Left ventricle myocardium superior (tissue), 1 donor: ENCODE data around the gene CHST15. TPM values are rescaled to one million over a fixed set of nuclear protein-coding genes. Genes with fewer than 3 reads are reported as not detected.

Experiments
- ATAC-seq: fragments of 200-7000 bp; cut with Tn5 transposase; one replicate; pipeline ENCODE4 v1.9.1; 2020; ENCODE audit warnings: mild to moderate bottlenecking, moderate library complexity
- DNase-seq: peaks from one replicate; pipeline ENCODE4 v3.0.0-alpha.2; 2020
- intact Hi-C: fragments of 100-400 bp; cut with micrococcal nuclease; formaldehyde crosslinking; loops from one replicate; pipeline ENCODE4 v1.11.0; 2022
- total RNA-seq: library from RNA; stranded (reverse); fragmentation: NEBNext Ultra II Directional; extraction: Animal tissue kit (Norgen Biotek cat#: 25700); gene quantifications from one replicate; pipeline ENCODE4 v1.2.1, GENCODE V29; 2021
- donor health status: DM: no; HTN: yes; CAD: no; lungs with severe emphysema.

Gene CHST15
- total RNA-seq, 1 donor from 2014 or later = 4.0 TPM

GRCh38 chr10:124009231-124010015 lies 84.0 kb downstream of the CHST15 start:
- intact Hi-C loops = no loop called here
- DNase-seq (no peak), ATAC-seq (no peak)

GRCh38 chr10:124008681-124009080 lies 84.7 kb downstream of the CHST15 start:
- ATAC-seq (no peak), DNase-seq (no peak)
- intact Hi-C loops = no loop called here

DNA sequence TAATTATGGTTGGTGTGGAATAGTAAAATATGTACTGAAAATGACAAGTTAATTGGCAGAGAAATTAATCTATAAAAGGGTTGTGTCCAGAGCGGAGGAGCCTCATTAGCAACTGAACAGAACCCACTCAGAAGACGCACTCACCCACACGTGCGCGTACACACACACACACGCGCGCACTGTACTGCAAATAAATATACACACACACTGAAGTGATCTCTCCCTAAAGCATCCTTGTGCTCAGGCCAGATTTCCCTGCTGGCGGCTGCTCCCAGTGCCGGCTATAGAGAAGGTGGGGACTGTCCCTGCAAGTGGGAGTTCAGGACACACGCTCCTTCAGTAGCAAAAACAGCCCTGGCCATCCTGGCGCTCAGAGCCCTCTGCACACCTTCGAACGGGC lies 85.2 kb downstream of the CHST15 start:
- intact Hi-C loops = no loop called here
- no peak for ATAC-seq
- no peak for DNase-seq

DNA sequence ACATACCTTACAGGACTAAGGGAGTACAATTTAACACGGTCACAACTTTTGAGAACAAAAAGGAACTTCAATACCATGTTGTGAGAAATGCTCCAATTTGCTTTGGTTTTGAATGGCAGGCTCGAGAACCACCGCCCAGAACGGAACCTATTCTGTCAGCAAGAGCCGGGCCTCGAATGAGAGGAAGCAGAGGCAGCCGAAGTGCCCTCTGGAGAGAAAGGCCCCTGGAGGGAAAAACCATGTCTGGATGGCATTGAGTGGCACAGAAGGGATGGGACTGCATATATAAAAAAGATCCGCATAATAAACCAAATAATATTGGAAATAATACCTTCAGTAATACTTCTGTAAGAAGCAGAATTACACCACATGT lies 85.6 kb downstream of the CHST15 start:
- no peak for ATAC-seq
- intact Hi-C loops = no loop called here
- DNase-seq = no peak

DNA sequence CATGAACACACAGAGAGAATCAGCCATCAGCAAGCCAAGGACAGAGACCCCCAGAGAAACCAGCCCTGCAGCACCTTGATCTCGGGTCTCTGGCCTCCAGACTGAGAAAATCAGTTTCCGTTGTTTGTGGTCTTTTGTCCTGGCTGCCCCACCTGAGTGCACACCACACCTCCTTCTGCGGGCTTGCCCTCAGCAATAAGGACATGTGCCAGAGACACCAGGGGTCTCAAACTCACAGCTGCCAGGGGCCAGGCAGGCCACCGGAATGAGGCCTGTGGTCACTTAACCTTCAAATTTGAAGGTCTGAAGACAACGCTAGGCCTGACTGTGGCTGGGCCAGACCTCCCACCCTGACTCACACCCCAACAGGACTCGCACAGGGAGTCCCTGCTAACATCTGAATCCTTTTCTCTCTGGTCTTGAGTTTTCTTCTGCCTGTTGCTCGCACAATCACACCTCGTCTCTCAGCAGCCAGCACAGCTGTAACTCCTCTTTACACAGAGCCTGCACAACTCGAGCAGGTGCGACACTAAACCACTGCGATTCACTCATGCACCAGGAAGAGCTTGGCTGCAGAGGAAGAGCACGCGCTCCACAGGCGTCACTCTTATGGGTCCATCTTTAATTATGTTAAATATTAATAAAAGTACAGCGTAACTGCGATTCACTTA lies 86.2 kb downstream of the CHST15 start:
- ATAC-seq (no peak), DNase-seq (no peak)
- intact Hi-C loops = no loop called here

- DNase-seq (no peak), ATAC-seq (no peak)
- intact Hi-C loops = no loop called here
These were observed 86.9 kb downstream of the CHST15 start for GRCh38 chr10:124006526-124006925.

GRCh38 chr10:124005991-124006392 lies 87.4 kb downstream of the CHST15 start:
- ATAC-seq = no peak
- no peak for DNase-seq
- intact Hi-C loops = no loop called here

- DNase-seq (no peak), ATAC-seq (no peak)
- intact Hi-C loops = no loop called here
These were observed 88.3 kb downstream of the CHST15 start for GRCh38 chr10:124005091-124005490.

DNA sequence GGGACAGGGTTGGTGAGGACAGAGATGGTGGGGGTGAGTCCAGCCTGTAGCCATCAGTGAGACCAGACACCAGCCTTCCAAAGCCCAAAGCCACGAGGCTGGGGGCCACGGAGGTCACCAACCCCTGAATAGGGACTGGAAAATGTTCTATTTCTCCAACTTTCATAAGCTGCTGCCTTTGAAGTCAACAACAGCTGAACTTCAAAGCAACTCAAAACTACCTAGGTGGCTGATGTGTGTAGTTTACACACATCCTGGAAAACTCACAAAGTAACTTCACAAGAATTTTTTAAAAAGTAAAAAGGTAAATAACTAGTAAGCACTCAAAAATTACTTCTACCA lies 88.8 kb downstream of the CHST15 start:
- ATAC-seq (no peak), DNase-seq (no peak)
- intact Hi-C loops = no loop called here

- intact Hi-C loops = no loop called here
- ATAC-seq (no peak), DNase-seq (no peak)
These were observed 89.3 kb downstream of the CHST15 start for GRCh38 chr10:124003871-124004662.

DNA sequence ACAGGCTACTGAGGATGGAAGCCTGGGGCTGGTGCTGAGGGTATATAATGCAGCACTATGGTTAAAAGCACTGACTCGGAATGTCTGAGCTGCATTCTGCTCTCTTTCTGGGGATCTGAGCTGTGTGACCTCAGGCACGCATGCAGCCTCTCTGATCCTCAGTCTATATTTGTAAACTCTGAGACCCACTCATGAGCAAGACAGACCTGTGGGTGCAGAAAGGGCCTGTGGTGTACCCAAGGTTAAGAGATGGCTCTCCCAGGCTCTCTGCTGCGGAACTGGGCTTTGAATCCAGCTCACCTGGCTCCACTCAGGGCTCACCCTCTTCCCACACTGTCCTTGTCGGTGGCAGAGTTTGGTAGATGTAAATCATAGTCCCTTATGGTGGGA lies 89.9 kb downstream of the CHST15 start:
- no peak for ATAC-seq
- no peak for DNase-seq
- intact Hi-C loops = no loop called here

- ATAC-seq (no peak), DNase-seq (no peak)
- intact Hi-C loops = no loop called here
These were observed 90.4 kb downstream of the CHST15 start for GRCh38 chr10:124003070-124003419.

DNA sequence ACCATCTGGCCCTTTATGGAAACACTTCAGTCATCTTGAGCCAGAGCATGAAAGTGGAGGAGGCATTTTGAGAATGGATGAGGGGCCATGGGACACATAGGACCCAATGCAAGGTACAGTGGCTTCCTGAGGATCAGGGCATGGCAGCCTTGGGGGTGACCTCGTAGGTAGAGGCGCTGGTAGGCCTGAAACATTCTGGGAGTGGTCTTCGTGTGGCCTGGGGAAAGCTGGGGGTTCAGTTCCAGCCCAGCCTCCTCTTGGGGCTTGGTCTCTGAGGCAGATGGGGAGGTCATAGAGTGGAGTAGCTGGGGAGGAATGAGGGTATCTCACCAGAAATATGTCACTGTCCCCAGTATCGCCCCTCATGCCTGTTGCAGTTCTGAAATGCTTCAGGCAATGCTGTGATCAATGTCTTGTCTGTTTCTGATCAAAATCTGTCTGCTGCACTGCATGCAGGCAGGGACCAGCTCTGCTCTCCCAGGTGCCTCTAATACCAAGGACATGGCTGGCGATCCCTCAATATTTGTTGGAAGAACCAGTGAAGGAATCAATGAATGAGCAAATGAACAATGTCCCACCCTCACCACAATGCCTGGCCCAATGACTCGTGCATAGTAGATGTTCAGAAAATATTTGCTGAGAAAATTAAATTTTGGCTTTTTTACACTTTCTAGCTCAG lies 90.9 kb downstream of the CHST15 start:
- no peak for ATAC-seq
- no peak for DNase-seq
- intact Hi-C loops = no loop called here

GRCh38 chr10:124001391-124002148 lies 91.8 kb downstream of the CHST15 start:
- DNase-seq = no peak
- ATAC-seq = no peak
- intact Hi-C loops = no loop called here

GRCh38 chr10:124000792-124001201 lies 92.6 kb downstream of the CHST15 start:
- intact Hi-C loops = no loop called here
- DNase-seq = no peak
- no peak for ATAC-seq

- ATAC-seq (no peak), DNase-seq (no peak)
- intact Hi-C loops = loop anchor here (5.0 kb wide), 2 partner anchors 262 to 387 kb away; no protein-coding TSS in a partner anchor
These were observed 93.3 kb downstream of the CHST15 start for GRCh38 chr10:123999956-124000615.

DNA sequence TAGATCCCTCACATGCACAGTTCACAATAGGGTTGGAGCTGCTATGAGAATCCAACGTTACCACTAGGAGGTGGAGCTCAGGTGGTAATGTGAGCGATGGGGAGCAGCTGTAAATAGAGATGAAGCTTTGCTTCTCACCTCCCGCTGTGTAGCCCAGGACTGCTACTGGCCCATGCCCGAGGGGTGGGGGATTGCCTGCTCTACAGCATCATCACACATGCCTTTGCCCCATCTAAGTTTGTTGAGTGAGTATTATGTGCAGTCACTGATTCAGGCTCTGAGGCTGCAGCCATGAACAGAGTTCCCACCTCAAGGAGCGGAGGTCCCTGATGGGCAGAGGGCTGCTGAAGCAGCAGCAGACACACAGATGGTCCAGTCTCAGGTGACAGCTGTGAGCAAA lies 94.1 kb downstream of the CHST15 start:
- ATAC-seq = no peak
- intact Hi-C loops = loop anchor here (5.0 kb wide), 2 partner anchors 263 to 388 kb away; no protein-coding TSS in a partner anchor
- DNase-seq = no peak
